ENCODE data around the gene PTTG1IP2. TPM values are rescaled to one million over a fixed set of nuclear protein-coding genes. Genes with fewer than 3 reads are reported as not detected.
A peak's percentile ranks its signal among the peaks of the same experiment; 100 is the strongest.

PTTG1IP2 gene
- total RNA-seq, 1 donor from 2014 or later, result not detected

DNA sequence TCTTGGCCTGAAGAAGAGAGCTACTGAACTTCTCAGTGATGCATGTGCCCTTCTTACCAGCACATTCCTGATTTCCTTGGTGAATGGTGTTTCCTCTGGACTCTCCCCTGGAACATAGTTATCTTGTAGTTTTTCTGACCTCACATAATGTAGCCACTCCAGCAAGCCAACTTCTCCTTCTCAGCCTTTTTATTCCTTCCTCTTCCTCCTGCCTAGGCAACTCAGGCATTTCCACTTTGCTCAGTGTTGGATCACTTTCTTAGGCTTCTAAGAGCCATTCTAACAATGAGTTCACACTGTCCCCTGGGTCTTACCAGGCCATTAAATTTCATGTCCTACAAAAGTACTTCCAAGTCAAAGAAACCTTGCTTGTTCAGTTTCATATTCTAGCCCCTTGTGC, 3.6 kb upstream of the PTTG1IP2 start:
- TF ChIP-seq, protein P1, sequence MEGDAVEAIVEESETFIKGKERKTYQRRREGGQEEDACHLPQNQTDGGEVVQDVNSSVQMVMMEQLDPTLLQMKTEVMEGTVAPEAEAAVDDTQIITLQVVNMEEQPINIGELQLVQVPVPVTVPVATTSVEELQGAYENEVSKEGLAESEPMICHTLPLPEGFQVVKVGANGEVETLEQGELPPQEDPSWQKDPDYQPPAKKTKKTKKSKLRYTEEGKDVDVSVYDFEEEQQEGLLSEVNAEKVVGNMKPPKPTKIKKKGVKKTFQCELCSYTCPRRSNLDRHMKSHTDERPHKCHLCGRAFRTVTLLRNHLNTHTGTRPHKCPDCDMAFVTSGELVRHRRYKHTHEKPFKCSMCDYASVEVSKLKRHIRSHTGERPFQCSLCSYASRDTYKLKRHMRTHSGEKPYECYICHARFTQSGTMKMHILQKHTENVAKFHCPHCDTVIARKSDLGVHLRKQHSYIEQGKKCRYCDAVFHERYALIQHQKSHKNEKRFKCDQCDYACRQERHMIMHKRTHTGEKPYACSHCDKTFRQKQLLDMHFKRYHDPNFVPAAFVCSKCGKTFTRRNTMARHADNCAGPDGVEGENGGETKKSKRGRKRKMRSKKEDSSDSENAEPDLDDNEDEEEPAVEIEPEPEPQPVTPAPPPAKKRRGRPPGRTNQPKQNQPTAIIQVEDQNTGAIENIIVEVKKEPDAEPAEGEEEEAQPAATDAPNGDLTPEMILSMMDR (IDR thresholded peaks at IDR 0.05; ENCODE audit: insufficient read depth, low read length, poor library complexity, severe bottlenecking), result no peak
- H3K36me3 ChIP-seq (ENCODE audit: control insufficient read depth, insufficient read depth, low read length), result no peaks in the 10 kb centered on the region
- no peak for DNase-seq (ENCODE audit: low read depth)
- H3K27me3 ChIP-seq (ENCODE audit: control insufficient read depth, insufficient read depth, low read length), result no peaks in the 10 kb centered on the region
- H3K4me3 ChIP-seq (ENCODE audit: low read depth, low read length), result no peak overlapping the region

GRCh38 chr7:90472805-90473540, 3.5 kb downstream of the PTTG1IP2 start:
- H3K4me3 ChIP-seq (ENCODE audit: low read depth, low read length), result no peak overlapping the region
- TF ChIP-seq, protein P1 (IDR thresholded peaks at IDR 0.05; ENCODE audit: insufficient read depth, low read length, poor library complexity, severe bottlenecking), result no peak
- H3K36me3 ChIP-seq (ENCODE audit: control insufficient read depth, insufficient read depth, low read length), result no peaks in the 10 kb centered on the region
- DNase-seq (ENCODE audit: low read depth), result no peak
- H3K27me3 ChIP-seq (ENCODE audit: control insufficient read depth, insufficient read depth, low read length), result no peaks in the 10 kb centered on the region

DNA sequence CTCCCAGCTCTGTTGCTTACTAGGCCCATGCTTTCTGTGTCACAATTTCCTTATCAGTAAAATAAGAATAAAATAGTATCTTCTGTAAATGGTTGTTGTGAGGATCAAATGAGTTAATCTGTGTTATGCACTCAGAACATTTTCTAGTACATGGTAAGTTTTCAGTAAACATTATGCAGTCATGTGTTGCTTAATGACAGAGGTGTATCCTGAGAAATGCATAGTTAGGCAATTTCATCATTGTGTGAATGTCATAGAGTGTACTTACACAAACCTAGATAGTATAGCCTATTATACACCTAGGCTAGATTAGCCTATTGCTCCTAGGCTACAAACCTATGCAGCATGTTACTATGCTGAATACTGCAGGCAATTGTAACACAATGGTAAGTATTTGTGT, 4.4 kb downstream of the PTTG1IP2 start:
- TF ChIP-seq, protein P1 (IDR thresholded peaks at IDR 0.05; ENCODE audit: insufficient read depth, low read length, poor library complexity, severe bottlenecking), result no peak
- Histone ChIP-seq H3K4me3 (ENCODE audit: low read depth, low read length) (no peak overlapping the region), H3K36me3 (ENCODE audit: control insufficient read depth, insufficient read depth, low read length) (no peaks in the 10 kb centered on the region), H3K27me3 (ENCODE audit: control insufficient read depth, insufficient read depth, low read length) (no peaks in the 10 kb centered on the region)
- DNase-seq (ENCODE audit: low read depth), result no peak

DNA sequence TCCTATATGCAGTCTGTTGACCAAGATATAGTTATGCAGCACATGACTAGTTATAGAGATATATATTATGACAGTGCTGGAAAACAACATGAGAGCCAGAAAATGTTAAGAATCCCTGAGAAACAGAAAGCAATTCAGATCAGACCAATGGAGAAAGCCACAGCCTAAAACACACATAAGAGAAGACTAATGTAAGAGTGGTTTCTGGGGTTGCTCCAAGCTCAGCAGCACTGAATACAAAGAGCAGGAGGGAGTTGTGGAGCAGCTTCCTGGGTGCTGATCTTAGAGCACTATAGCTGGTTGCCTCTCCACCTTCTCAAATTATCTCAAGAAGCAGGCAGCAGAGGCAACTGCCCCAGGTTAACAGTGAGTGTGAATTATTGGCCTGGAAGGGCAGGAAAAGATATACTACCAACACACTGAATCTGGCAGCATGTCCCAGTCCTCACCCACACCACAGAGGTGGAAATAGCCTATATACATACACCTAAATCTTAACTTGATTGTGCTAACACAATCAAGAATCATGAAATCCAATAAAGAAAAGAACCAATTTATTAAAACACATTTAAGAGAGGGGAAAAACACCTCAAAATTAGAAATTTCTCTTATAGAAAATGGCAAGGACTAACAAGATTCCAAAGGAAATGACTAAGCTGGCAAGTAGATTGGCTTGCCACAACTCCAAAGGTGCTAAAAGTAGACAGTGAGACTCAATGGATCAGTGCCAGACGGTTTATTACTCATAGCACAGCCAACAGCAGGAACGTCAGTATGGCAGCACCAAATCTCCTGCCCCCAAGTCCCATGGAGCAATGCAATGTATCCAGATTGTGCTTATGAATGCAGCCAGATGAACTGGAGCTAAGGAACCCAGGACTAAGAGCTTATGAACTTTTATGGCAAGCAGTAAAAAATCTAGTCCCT, 5.1 kb downstream of the PTTG1IP2 start:
- peak; percentile 43 for DNase-seq (ENCODE audit: low read depth)
- H3K36me3 ChIP-seq (ENCODE audit: control insufficient read depth, insufficient read depth, low read length), result no peaks in the 10 kb centered on the region
- TF ChIP-seq, protein P1 (IDR thresholded peaks at IDR 0.05; ENCODE audit: insufficient read depth, low read length, poor library complexity, severe bottlenecking), result no peak
- no peaks in the 10 kb centered on the region for H3K27me3 ChIP-seq (ENCODE audit: control insufficient read depth, insufficient read depth, low read length)
- H3K4me3 ChIP-seq (ENCODE audit: low read depth, low read length), result no peak overlapping the region

- no peak overlapping the region for H3K4me3 ChIP-seq (ENCODE audit: low read depth, low read length)
- no peaks in the 10 kb centered on the region for H3K27me3 ChIP-seq (ENCODE audit: control insufficient read depth, insufficient read depth, low read length)
- DNase-seq (ENCODE audit: low read depth), result no peak
- no peaks in the 10 kb centered on the region for H3K36me3 ChIP-seq (ENCODE audit: control insufficient read depth, insufficient read depth, low read length)
- TF ChIP-seq, protein P1 (IDR thresholded peaks at IDR 0.05; ENCODE audit: insufficient read depth, low read length, poor library complexity, severe bottlenecking), result no peak
These were observed 13.8 kb downstream of the PTTG1IP2 start for GRCh38 chr7:90483251-90483650.

Measured in kidney epithelial cell (primary cell).